GM12892 (cell line): ENCODE results near the gene RNF113A.

Experiments
- DNase-seq: peaks from one replicate; pipeline ENCODE4 v3.0.0; 2011; ENCODE audit not compliant: insufficient read length
- FAIRE-seq: peaks from 2 replicates; lab custom pipeline; 2011; peaks lifted over from hg19 to GRCh38; lab: Jason Lieb, UNC
- POLR2A ChIP-seq: IDR thresholded peaks from 2 replicates; pipeline ENCODE4 v1.6.1; 2011; ENCODE audit warnings: low read depth, low read length, control low read depth
- POLR2AphosphoS5 ChIP-seq: IDR thresholded peaks from 2 replicates; pipeline ENCODE4 v1.6.1; 2011; ENCODE audit warnings: low read depth, low read length, control low read depth
- TAF1 ChIP-seq: IDR thresholded peaks from 2 replicates; pipeline ENCODE4 v1.6.1; 2011; ENCODE audit warnings: low read depth, mild to moderate bottlenecking, control low read depth, low read length, borderline replicate concordance

RNF113A gene

DNA sequence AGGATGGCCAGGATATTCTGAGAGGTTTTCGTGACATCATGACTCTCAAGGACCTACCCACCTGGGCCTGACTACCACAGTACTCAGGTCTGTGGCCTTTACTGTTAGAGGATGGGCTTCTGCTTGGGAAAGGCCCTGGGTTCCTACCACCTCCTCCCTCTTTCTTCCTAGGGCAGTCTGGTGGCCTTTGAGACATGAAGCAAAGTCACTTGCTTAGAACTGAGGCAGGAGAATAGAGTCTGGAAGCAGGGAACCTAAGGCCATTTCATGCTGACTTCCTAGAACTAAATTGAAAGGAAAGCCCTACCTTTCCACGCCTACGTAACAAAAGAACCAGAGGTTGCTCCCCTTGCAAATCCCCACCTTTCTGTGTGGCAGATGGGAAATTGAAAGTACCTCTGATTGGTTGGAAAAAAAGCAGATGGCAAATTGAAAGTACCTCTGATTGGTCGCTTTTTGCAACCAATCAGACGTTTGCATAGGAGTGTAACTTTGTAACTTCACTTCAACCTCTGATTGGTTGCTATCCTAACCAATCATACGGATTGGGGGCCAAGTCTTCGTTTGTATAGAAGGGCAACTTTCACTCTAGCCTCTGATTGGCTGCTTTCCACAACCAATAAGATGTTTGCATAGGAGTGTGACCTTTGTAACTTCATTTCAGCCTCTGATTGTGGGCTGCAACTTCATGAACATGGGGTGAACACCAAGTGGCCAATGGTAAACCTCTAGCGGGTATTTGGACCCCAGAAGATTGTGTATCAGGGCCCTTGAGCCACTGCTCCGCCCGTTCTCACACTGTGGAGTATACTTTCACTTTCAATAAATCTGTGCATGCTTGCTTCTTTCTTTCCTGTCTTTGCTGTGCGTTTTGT is 14.3 kb upstream of the RNF113A start:
- TF ChIP-seq TAF1 (no peak), POLR2A (no peak), POLR2AphosphoS5 (no peak)
- no peak for FAIRE-seq
- DNase-seq = no peak

DNA sequence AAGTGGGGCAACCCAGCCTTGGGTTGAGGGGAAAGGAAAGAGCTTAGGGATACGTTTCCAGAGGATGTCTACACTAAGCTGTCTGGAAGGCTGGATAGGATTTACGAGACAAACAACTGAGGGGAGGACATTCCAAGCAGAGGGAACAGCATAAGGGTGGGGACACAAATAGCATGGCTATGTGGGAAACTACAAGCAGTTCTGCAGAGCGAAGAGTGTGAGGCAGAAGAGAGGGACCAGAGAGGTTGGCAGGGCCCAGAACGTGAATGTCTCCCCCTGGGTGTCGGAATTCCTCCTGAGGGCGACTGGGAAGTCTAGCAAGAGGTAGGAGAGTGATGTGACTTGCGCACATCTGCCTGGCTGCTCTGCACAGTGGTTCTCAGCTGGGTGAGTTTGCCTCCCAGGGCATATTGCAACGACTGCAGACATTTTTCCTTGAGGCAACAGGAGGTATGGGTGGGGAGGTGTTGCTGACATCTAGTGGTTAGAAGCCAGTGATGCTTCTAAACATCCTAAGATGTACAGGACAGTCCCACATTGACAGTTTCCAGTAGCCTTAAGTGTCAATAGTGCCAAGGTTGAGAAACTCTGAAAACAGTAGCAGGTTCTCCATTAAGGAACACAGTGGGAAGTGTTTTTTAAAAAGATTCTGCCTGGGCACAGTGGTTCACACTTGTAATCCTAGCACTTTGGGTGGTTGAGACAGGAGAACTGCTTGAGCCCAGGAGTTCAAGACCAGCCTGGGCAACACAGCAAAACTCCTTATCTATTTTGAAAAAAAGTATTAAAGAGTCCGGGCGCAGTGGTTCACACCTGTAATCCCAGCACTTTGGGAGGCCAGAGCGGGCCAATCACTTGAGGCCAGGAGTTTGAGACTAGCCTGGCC is 9.3 kb upstream of the RNF113A start:
- peak; percentile 90 for FAIRE-seq
- no peak for DNase-seq
- TF ChIP-seq POLR2A (no peak), TAF1 (no peak), POLR2AphosphoS5 (no peak)

- TF ChIP-seq POLR2A = no peak
- TF ChIP-seq POLR2AphosphoS5 = no peak
- no peak for TF ChIP-seq TAF1
- FAIRE-seq (no peak), DNase-seq (no peak)
These were observed 8.5 kb upstream of the RNF113A start for GRCh38 chrX:119880076-119880475.

DNA sequence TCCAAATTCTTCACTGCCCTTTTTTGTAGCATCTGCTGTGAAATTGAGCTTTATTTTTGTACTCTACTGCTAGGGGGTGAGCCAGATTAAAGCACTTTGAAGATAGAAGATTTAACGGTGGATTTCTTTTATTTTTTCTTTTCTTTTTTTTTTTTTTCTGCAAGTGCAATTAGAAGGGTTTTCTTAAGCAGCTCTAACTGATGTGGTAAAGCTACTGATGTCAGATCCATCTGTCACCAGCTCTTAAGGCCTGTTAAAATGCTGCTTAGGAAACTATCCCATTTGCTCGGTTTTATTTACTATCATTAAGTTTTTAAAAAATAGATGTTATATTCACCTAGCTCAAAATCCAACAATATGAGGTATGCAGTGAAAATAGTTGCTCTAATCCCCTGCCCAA is 7.2 kb upstream of the RNF113A start:
- TF ChIP-seq POLR2AphosphoS5 (no peak), TAF1 (no peak), POLR2A (no peak)
- DNase-seq = no peak
- no peak for FAIRE-seq

DNA sequence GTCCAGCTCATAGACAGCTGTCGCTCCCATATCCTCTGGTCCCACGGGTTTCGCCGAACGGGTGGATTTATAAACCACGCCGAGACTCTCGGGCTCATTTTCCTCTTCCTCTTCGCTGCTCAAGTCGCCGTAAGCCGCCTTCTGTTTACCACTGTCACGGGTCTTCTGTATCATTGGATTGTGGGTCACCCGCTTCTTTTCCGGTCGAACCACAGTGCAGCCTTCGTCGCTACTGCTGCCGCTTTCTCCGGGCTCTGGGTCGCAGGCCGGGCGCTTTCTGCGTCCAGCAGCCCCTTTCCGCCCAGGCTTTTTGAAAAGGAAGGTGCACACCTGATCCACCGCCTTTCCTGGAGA is 311 bp downstream of the RNF113A start:
- FAIRE-seq (no peak), DNase-seq (no peak)
- TF ChIP-seq TAF1 (no peak), POLR2A (no peak), POLR2AphosphoS5 (no peak)

DNA sequence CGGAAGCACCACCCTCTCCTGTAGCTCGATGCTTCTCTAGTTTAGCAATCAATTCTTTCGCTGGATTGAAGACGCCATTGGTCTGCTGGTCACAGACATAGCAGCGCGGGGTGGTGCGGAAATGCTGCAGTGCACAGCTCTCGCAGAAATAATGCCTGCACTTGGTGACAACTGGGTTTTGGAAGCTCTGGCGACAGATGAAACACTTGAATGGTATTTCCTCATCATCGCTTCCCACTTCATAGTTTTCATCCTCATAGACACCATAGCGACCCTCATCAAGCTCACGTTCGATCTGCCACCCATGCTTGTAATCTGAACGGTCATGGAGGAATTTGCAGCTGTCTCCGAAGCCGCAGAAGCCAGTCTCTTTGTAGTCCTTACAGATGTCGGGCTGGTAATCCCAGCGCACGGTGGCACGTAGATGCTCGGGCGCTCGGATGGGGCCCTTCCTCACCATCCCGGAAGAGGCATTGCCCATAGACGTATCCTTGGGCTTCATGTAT is 854 bp downstream of the RNF113A start:
- TF ChIP-seq TAF1 (0 out of 2 replicates have a peak, but pooled peaks have one; percentile 17), POLR2AphosphoS5 (no peak), POLR2A (no peak)
- DNase-seq (no peak), FAIRE-seq (peak; percentile 66)

DNA sequence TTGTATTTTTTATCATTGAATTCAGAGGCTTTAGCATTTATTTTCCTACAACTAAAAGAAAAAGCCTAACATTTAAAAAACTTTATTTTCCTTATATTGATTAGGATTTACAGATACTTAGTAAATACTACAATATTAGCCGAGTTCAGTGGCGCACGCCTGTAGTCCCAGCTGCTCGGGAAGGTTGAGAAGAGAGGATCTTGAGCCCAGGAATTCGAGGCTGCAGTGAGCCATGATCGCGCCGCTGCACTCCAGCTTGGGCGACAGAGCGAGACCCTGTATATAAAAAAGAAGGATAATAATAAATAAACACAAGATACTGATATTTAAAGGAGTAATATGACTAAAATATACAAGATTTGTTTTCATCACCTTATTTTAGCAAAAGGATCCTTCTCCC is 18.1 kb downstream of the RNF113A start:
- FAIRE-seq = no peak
- TF ChIP-seq POLR2AphosphoS5 = no peak
- TF ChIP-seq POLR2A = no peak
- no peak for TF ChIP-seq TAF1

GRCh38 chrX:119852382-119853353 is 18.9 kb downstream of the RNF113A start, which contains the start of gene UPF3B:
Gene UPF3B (minus strand): TSS chrX:119852963. CDS start chrX:119852928, 35 bp downstream.
- FAIRE-seq (peak; percentile 82), DNase-seq (peak; percentile 77)
- TF ChIP-seq POLR2AphosphoS5 (0 out of 2 replicates have a peak, but pooled peaks have one; percentile 31), TAF1 (peak; percentile 37; the same call in 1 of the 2 replicates), POLR2A (peak; percentile 64; the same call in 1 of the 2 replicates)

More for the DNA sequence above, 18.1 kb downstream of the RNF113A start:
- DNase-seq = no peak

DNA sequence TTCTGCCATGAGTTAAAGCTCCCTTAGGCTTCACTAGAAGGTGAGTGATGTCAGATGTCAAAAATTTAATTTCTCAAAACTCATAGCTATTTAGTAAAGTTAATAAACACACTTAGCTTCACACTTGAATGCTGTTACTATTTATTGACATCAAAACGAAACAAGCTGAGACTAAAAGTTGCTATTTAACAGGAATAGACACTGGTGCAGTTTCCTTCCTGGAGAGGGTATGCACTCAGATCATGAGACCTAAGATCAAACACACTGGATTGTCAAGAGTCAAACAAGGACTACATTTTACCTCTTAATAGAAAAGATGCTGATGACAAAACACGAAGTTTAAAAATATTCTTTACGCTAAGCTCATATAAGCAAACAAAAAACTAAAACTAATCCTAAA is 37.6 kb downstream of the RNF113A start:
- no peak for DNase-seq
- TF ChIP-seq POLR2A (no peak), POLR2AphosphoS5 (no peak), TAF1 (no peak)
- no peak for FAIRE-seq

GRCh38 chrX:119828446-119828845 is 43.1 kb downstream of the RNF113A start:
- TF ChIP-seq POLR2AphosphoS5 (no peak), POLR2A (no peak), TAF1 (no peak)
- DNase-seq (no peak), FAIRE-seq (no peak)
